NK-92 treated with Interleukin-12 subunit alpha and Interleukin-12 subunit beta, amount 100 ng/mL, for 24 hours (cell line): ENCODE measurements around the gene DEPDC5.

Experiments
- DNase-seq: peaks from one replicate; lab custom pipeline; 2025; lab: John Stamatoyannopoulos, UW

The DEPDC5 gene

DNA sequence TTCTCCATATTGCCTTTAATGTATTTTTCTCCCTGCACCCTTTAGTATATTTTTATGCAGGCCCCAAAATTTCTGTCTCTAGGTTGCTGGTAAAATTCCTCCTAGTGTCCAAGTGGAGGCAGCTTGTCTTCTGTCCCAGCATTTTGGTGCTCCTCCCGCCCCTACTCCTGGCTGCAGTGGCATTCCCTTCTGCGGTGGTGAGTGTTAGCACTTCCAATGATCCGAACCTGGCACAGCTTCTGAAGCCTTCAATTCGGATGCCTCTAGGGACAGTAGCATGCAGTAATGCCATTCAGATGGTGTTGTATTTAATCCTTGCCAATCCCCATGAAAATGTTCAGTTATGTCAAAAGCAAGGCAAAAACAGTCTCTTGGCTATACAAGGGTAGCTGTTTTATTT lies 196.4 kb downstream of the DEPDC5 start:
- no peak for DNase-seq

DNA sequence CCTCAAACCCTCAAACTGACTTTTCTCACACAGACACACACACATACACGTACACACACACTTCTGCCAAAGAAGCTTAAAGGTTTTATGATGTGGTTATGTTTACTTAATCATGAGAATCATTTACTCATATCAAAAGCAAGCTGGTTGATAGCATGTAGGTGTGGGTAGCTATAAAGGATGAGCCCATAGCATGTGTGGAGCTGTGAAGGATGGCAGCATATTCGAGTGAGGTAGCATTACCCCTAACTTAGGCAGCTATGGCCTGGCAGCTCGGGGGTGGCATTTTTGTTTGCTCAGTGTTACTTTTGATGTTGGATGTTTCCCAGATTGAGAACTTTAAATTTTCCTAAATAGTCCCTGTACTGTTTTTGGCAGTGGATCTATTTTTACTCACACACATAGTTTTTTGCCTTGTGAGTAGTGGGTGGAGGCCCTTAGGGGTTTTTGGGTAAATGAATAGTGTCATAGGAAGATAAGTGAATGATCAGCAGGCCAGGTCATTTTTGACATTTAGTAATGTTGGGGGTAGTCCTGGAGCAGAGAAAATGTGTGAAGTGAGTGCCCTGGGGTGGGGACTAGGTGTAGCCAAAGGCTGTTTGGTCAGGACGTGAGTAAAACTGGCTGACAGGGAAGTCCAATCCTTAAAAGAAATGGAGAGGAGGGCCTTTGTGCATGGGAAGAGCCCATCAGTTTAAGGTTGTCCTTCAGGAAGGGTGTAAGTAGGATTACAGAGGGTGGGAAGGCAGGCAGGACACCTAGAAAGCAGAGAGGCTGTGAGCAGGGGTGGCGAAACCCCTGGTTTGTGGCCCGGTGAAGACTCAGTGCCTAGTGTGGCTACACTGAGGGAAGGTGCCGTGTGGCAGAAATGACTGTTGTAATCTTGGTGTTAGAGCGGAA lies 197.6 kb downstream of the DEPDC5 start:
- DNase-seq, result no peak

DNA sequence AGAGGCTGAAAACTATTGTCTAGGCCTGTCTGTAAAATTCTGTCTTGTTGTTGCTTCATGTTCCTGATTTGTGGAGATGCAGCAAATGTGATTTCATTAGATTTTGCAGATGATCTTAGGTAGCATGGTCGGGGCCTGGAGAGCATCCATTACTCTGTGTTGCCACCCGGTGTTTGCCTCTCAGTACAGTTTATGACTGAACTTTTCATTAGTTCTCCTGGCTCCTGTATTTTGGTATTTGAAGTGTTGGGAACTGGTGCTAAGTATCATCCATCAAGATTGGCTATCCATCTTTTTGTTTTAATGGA lies 198.2 kb downstream of the DEPDC5 start:
- DNase-seq, result no peak

DNA sequence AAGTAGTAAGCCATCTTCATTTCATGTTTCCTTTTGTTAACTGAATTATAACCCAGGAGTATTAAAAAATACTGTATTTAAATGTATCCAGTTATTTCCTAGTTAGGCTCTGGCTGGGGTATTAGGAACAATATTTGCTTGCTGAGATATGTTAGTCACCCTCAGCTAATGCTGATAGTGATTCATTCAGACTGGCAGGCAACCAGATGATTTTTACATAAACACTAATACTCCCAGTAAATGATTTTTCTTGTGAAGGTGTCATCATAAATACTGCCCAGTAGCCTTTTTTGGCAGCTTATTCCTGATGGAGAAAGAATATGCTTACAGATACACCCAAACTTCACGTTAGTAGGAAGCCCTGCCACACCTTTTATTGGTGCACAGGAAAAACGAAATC lies 198.7 kb downstream of the DEPDC5 start:
- no peak for DNase-seq

DNA sequence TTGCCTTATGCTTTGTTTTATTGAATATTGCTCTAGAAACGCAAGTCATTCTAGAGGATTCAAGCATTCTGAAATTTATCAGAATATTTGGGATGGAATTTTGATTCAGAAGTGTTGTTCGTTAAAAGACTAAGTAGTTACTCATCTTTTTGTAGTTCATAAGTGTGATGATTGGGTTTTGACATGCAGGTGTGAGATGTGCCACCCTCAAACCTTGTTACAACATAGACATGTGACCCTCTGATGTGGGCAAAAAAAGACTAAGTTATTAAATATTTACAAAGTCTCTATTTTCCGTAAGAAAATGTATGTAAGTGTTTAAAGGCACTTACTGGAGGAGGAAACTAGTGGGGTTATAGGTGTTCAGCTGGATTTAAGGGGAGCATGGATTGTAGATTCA lies 199.4 kb downstream of the DEPDC5 start:
- no peak for DNase-seq

DNA sequence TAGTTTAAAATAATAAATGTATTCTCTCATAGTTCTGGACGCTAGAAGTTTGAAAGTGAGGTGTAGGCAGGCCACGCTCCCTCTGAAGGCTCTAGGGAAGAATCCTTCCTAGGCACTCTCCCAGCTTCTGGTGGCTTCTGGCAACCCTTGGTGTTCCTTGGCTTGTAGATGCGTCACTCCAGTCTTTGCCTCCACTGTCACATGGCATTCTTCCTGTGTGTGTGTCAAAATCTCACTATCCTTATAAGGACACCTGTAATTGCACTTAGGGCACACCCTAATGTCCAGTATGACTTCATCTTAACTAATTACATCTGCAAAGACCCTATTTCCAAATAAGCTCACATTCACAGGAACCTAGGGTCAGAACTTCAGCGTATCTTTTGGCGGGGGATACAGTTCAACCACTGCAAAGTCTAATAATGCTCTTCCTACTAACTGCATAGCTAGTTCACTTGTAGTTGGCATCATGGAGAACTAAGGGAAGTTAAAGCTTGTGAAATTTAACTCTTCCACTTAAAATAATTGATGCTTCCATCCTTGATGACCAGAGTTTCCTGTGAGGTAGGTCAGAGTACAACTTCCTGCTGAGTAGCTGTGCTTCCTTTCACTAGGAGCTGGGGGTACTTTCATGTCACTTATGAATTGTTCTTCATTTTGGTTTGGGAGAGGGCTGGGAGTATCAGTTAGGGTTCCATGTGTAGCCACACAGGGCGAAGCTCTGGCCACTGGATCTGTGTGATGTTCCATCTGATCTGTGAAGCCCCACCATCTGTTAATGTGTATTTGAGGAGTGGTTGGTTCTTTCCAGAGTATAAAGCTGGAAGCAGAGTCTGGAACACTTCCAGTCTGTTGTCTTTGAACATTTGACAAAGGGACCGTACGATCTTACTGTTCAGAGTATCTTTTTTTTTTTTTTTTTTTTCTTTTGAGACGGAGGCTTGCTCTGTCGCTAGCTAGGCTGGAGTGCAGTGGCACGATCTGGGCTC lies 201.0 kb downstream of the DEPDC5 start:
- DNase-seq, result no peak

DNA sequence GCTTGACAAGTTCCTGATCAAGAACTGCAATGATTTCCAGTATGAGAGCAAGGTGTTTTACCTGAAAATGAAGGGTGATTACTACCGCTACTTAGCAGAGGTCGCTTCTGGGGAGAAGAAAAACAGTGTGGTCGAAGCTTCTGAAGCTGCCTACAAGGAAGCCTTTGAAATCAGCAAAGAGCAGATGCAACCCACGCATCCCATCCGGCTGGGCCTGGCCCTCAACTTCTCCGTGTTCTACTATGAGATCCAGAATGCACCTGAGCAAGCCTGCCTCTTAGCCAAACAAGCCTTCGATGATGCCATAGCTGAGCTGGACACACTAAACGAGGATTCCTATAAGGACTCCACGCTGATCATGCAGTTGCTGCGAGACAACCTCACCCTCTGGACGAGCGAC lies 202.5 kb downstream of the DEPDC5 start:
- DNase-seq, result no peak
